Measurements from ENCODE around the gene A2ML1. TPM values are rescaled to one million over a fixed set of nuclear protein-coding genes. Genes with fewer than 3 reads are reported as not detected.
"Not testable (repeated sequence)": the region's sequence is repeated elsewhere in the genome, so short reads cannot be mapped to it uniquely, and the experiment has no call there.

A2ML1 gene
- total RNA-seq, 1 donor from 2014 or later = 5.9 TPM

GRCh38 chr12:8817856-8818255 lies 4.6 kb upstream of the A2ML1 start:
- DNase-seq (ENCODE audit: low spot score) = no peak

- no peak for DNase-seq (ENCODE audit: low spot score)
Measured at GRCh38 chr12:8818526-8818925, 3.9 kb upstream of the A2ML1 start.

GRCh38 chr12:8819666-8819980 lies 2.8 kb upstream of the A2ML1 start:
- DNase-seq (ENCODE audit: low spot score) = no peak

GRCh38 chr12:8820676-8821407 lies 1.6 kb upstream of the A2ML1 start:
- DNase-seq (ENCODE audit: low spot score) = not testable (repeated sequence)

GRCh38 chr12:8821591-8821990 lies 830 bp upstream of the A2ML1 start:
- no peak for DNase-seq (ENCODE audit: low spot score)

- DNase-seq (ENCODE audit: low spot score) = no peak
Measured at GRCh38 chr12:8823565-8824300, 1.3 kb downstream of the A2ML1 start.

- no peak for DNase-seq (ENCODE audit: low spot score)
Measured at GRCh38 chr12:8827551-8828256, 5.3 kb downstream of the A2ML1 start.

- no peak for DNase-seq (ENCODE audit: low spot score)
Measured at GRCh38 chr12:8828257-8829124, 6.1 kb downstream of the A2ML1 start.

GRCh38 chr12:8829125-8829518 lies 6.7 kb downstream of the A2ML1 start:
- no peak for DNase-seq (ENCODE audit: low spot score)

- DNase-seq (ENCODE audit: low spot score) = no peak
Measured at GRCh38 chr12:8829621-8830020, 7.2 kb downstream of the A2ML1 start.

- no peak for DNase-seq (ENCODE audit: low spot score)
Measured at GRCh38 chr12:8831116-8831515, 8.7 kb downstream of the A2ML1 start.

- no peak for DNase-seq (ENCODE audit: low spot score)
Measured at GRCh38 chr12:8832500-8832899, 10.1 kb downstream of the A2ML1 start.

GRCh38 chr12:8834230-8834629 lies 11.8 kb downstream of the A2ML1 start:
- no peak for DNase-seq (ENCODE audit: low spot score)

GRCh38 chr12:8837291-8837690 lies 14.9 kb downstream of the A2ML1 start:
- no peak for DNase-seq (ENCODE audit: low spot score)

GRCh38 chr12:8840321-8840720 lies 17.9 kb downstream of the A2ML1 start:
- DNase-seq (ENCODE audit: low spot score) = no peak

- no peak for DNase-seq (ENCODE audit: low spot score)
Measured at GRCh38 chr12:8840938-8841633, 18.7 kb downstream of the A2ML1 start.

GRCh38 chr12:8841778-8842177 lies 19.4 kb downstream of the A2ML1 start:
- DNase-seq (ENCODE audit: low spot score) = no peak

GRCh38 chr12:8844665-8845064 lies 22.2 kb downstream of the A2ML1 start:
- DNase-seq (ENCODE audit: low spot score) = peak; percentile 54

GRCh38 chr12:8846305-8846704 lies 23.9 kb downstream of the A2ML1 start:
- no peak for DNase-seq (ENCODE audit: low spot score)

GRCh38 chr12:8847435-8847834 lies 25.0 kb downstream of the A2ML1 start:
- DNase-seq (ENCODE audit: low spot score) = no peak

GRCh38 chr12:8849876-8850275 lies 27.5 kb downstream of the A2ML1 start:
- no peak for DNase-seq (ENCODE audit: low spot score)

All from ureter (tissue), 1 donor.